ENCODE measurements around the gene PNO1.

GRCh38 chr2:68108120-68108519 is 49.6 kb upstream of the PNO1 start:
- TF ChIP-seq CTCF (IDR thresholded peaks at IDR 0.05; ENCODE audit: low read depth, low read length) (no peak), POLR2A (IDR thresholded peaks at IDR 0.05; ENCODE audit: extremely low read depth, insufficient read length) (no peak)

Data from NB4 (cell line).